SK-N-SH (cell line): ENCODE measurements around the gene HDAC4. TPM values are rescaled to one million over a fixed set of nuclear protein-coding genes. Genes with fewer than 3 reads are reported as not detected.
A peak's percentile ranks its signal among the peaks of the same experiment; 100 is the strongest.

Experiments
- CTCF ChIA-PET: fragments of 300-600, 350-600 bp; formaldehyde crosslinking; extraction: SDS; loops from one replicate; lab custom pipeline; 2021; lab: Yijun Ruan, JAX
- POLR2A ChIA-PET: fragments of 350-600 bp; sonication (Branson Sonifier 250); formaldehyde crosslinking; extraction: SDS; loops from one replicate; lab custom pipeline; 2020; ENCODE audit warnings: antibody characterized with exemption, inconsistent platforms; lab: Yijun Ruan, JAX
- DNase-seq: peaks from one replicate; pipeline ENCODE4 v3.0.0; 2012
- H2AFZ ChIP-seq: fragments of 200-600 bp; sonication (generic); 2 replicates; pipeline ENCODE4 v1.8.1; 2016; ENCODE audit warnings: antibody characterized with exemption, mild to moderate bottlenecking, low read depth
- H3F3A ChIP-seq: fragments of 200-600 bp; sonication (generic); replicated peaks from 2 replicates; pipeline ENCODE3; 2016; ENCODE audit warnings: antibody characterized with exemption, mild to moderate bottlenecking; ENCODE audit not compliant: insufficient read depth
- H3K27ac ChIP-seq, 2 experiments: fragments of 200-500 bp in 1 of 2; fragments of 200-600 bp in 1 of 2; sonication (Bioruptor generic) in 1 of 2; sonication (generic), shearing (Covaris generic) in 1 of 2; 2 replicates each; pipeline versions ENCODE4 v1.5.1 to v1.6.1; 2014 to 2016; ENCODE audit warnings: low read depth in 2 of 2, inconsistent platforms in 1 of 2, low read length in 1 of 2, mild to moderate bottlenecking in 1 of 2, mixed read lengths in 1 of 2
- H3K27me3 ChIP-seq: fragments of 200-600 bp; sonication (generic), shearing (Covaris generic); 2 replicates; pipeline ENCODE4 v1.6.1; 2016; ENCODE audit warnings: mixed run types; ENCODE audit not compliant: insufficient read depth
- H3K36me3 ChIP-seq, 2 experiments: fragments of 200-500 bp in 1 of 2; fragments of 200-600 bp in 1 of 2; sonication (Bioruptor generic) in 1 of 2; sonication (generic) in 1 of 2; replicated peaks in 1 of 2; 2 replicates each; pipeline versions ENCODE3 to v1.5.1; 2014 to 2016; ENCODE audit warnings: low read length in 1 of 2, mild to moderate bottlenecking in 1 of 2; ENCODE audit not compliant: insufficient read depth in 2 of 2, control insufficient read depth in 1 of 2
- H3K4me1 ChIP-seq, 2 experiments: fragments of 200-500 bp in 1 of 2; fragments of 200-600 bp in 1 of 2; sonication (Bioruptor generic) in 1 of 2; sonication (generic), shearing (Covaris generic) in 1 of 2; 2 replicates each; pipeline versions ENCODE4 v1.5.1 to v1.6.1; 2014 to 2016; ENCODE audit warnings: low read depth in 1 of 2, low read length in 1 of 2, mixed run types in 1 of 2; ENCODE audit not compliant: insufficient read depth in 2 of 2, control insufficient read depth in 1 of 2
- H3K4me2 ChIP-seq: fragments of 200-600 bp; sonication (generic), shearing (Covaris generic); 2 replicates; pipeline ENCODE4 v1.6.1; 2017; ENCODE audit warnings: mixed run types
- H3K4me3 ChIP-seq, 2 experiments: fragments of 200-500 bp in 1 of 2; fragments of 200-600 bp in 1 of 2; sonication (Bioruptor generic) in 1 of 2; sonication (generic), shearing (Covaris generic) in 1 of 2; 2 replicates each; pipeline versions ENCODE4 v1.5.1 to v1.8.1; 2014 to 2016; ENCODE audit warnings: low read depth in 2 of 2, inconsistent platforms in 1 of 2, low read length in 1 of 2, mild to moderate bottlenecking in 1 of 2, mixed read lengths in 1 of 2, moderate library complexity in 1 of 2
- H3K79me2 ChIP-seq: fragments of 200-600 bp; sonication (generic); 2 replicates; pipeline ENCODE4 v1.8.1; 2017; ENCODE audit warnings: mild to moderate bottlenecking; ENCODE audit not compliant: insufficient read depth
- H3K9ac ChIP-seq: fragments of 200-600 bp; sonication (generic); 2 replicates; pipeline ENCODE4 v1.6.1; 2017; ENCODE audit warnings: mixed run types
- H3K9me2 ChIP-seq: fragments of 200-600 bp; sonication (generic); 2 replicates; pipeline ENCODE4 v1.6.1; 2017; ENCODE audit warnings: mixed run types
- H3K9me3 ChIP-seq: fragments of 200-600 bp; sonication (generic); 2 replicates; pipeline ENCODE4 v1.6.1; 2017; ENCODE audit warnings: mixed run types, mild to moderate bottlenecking, moderate library complexity
- H4K20me1 ChIP-seq: fragments of 200-600 bp; sonication (generic); 2 replicates; pipeline ENCODE4 v1.6.1; 2017; ENCODE audit warnings: mild to moderate bottlenecking, mixed run types; ENCODE audit not compliant: insufficient read depth
- EP300 ChIP-seq, 2 experiments: IDR thresholded peaks; 2 replicates each; pipeline versions ENCODE4 v1.4.0 to v1.6.1; 2012; ENCODE audit warnings: borderline replicate concordance in 1 of 2, low read depth in 1 of 2, low read length in 1 of 2
- GATA2 ChIP-seq: sonication (generic); formaldehyde crosslinking; IDR thresholded peaks from 2 replicates; pipeline ENCODE4 v1.5.0; 2020; ENCODE audit warnings: mild to moderate bottlenecking, missing genetic modification reagents
- JUND ChIP-seq: IDR thresholded peaks from 2 replicates; pipeline ENCODE4 v1.4.0; 2012
- MEF2A ChIP-seq: IDR thresholded peaks from 2 replicates; pipeline ENCODE4 v1.4.0; 2012; ENCODE audit warnings: low read depth, borderline replicate concordance
- RCOR1 ChIP-seq: fragments of 150-350 bp; IDR thresholded peaks from 2 replicates; pipeline ENCODE4 v1.6.1; 2017; ENCODE audit warnings: antibody characterized with exemption, low read length
- RFX5 ChIP-seq: IDR thresholded peaks from 2 replicates; pipeline ENCODE4 v1.6.1; 2012; ENCODE audit warnings: mild to moderate bottlenecking, improper control_type of control experiment, low read length
- TCF12 ChIP-seq: IDR thresholded peaks from 2 replicates; pipeline ENCODE4 v1.4.0; 2012
- WGBS: methylation state at CpG from one replicate; pipeline ENCODE4 v1.1.6; 2017; ENCODE audit warnings: low lambda C conversion rate; 5-methylcytosine and 5-hydroxymethylcytosine counted together
- polyA plus RNA-seq, 3 experiments: library from polyadenylated mRNA; depleted of rRNA; stranded (reverse); fragments of >200 nt; gene quantifications; 2 replicates each; pipeline ENCODE4 v1.2.3, GENCODE V29; 2012
- TF ChIP-seq, protein P1 (sequence below): IDR thresholded peaks from 2 replicates; pipeline ENCODE4; 2012
- TF ChIP-seq, protein P2 (sequence below): IDR thresholded peaks from 2 replicates; pipeline ENCODE4 v1.4.0; 2012; ENCODE audit warnings: low read depth, borderline replicate concordance

The HDAC4 gene
- polyA plus RNA-seq, 1 of the 3 experiments (the other 2 are of a cell fraction): 5.5 TPM

DNA sequence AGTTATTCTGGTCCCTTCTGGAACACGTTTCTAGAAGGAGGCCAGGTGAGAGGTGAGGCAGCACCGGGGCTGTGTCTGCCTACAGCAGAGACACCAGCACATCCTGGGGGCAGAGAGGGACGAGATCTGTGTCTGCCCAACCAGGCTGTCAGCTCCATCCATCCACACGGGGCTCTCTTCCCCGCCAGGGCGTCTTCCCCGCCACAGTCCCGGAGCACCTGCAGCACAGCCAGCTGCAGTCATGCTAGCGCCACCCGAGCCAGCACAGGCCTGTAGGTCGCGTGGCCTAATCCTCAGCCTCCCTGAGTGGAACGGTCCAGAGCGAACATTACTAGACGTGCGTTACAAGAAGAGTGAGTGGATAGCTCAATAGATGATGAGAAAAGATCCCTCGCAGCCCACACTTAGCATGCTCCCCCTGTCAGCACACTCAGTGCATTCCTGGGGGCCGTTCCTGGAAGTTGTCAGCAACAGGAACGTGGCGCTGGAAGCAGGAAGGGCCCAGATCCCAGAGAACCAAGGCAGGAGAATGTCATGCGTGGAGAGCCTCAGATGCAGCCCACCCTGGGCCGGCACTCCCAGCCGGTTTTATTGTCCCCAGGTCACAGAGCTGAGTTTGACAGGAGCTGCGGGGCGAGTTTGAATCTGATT lies 374.0 kb downstream of the HDAC4 start:
- DNase-seq: peak; percentile 59
- H2AFZ ChIP-seq: no peak overlapping the region
- H3K27ac ChIP-seq: no peak overlapping the region; a peak in 1 of 4 replicates
- no peaks in the 10 kb centered on the region for H3F3A ChIP-seq
- TF ChIP-seq JUND (no peak), RFX5 (no peak), MEF2A (no peak)
- TF ChIP-seq, protein P1, sequence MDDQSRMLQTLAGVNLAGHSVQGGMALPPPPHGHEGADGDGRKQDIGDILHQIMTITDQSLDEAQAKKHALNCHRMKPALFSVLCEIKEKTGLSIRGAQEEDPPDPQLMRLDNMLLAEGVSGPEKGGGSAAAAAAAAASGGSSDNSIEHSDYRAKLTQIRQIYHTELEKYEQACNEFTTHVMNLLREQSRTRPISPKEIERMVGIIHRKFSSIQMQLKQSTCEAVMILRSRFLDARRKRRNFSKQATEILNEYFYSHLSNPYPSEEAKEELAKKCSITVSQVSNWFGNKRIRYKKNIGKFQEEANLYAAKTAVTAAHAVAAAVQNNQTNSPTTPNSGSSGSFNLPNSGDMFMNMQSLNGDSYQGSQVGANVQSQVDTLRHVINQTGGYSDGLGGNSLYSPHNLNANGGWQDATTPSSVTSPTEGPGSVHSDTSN: no peak
- TF ChIP-seq, protein P2, sequence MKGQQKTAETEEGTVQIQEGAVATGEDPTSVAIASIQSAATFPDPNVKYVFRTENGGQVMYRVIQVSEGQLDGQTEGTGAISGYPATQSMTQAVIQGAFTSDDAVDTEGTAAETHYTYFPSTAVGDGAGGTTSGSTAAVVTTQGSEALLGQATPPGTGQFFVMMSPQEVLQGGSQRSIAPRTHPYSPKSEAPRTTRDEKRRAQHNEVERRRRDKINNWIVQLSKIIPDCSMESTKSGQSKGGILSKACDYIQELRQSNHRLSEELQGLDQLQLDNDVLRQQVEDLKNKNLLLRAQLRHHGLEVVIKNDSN: no peak
- no peaks in the 10 kb centered on the region for H3K36me3 ChIP-seq
- H3K9ac ChIP-seq: no peak overlapping the region
- H4K20me1 ChIP-seq: no peaks in the 10 kb centered on the region
- ChIA-PET CTCF (interaction anchor here (0.8 to 3.3 kb wide), 7 partner anchors 9 to 117 kb away, joined by 3 to 14 read pairs (median 4); no protein-coding TSS in a partner anchor), POLR2A (no interaction called here)
- 73% methylated on average over 24 of the region's 25 CpGs for WGBS
- H3K79me2 ChIP-seq: no peaks in the 10 kb centered on the region
- peaks cover 0 to 33% of the 10 kb centered on the region in 2 experiments; a peak in 3 of 4 replicates for H3K4me1 ChIP-seq
- no peaks in the 10 kb centered on the region for H3K27me3 ChIP-seq
- no peak overlapping the region for H3K4me2 ChIP-seq
- H3K4me3 ChIP-seq: no peak overlapping the region
- no peaks in the 10 kb centered on the region for H3K9me3 ChIP-seq
- no peaks in the 10 kb centered on the region for H3K9me2 ChIP-seq

DNA sequence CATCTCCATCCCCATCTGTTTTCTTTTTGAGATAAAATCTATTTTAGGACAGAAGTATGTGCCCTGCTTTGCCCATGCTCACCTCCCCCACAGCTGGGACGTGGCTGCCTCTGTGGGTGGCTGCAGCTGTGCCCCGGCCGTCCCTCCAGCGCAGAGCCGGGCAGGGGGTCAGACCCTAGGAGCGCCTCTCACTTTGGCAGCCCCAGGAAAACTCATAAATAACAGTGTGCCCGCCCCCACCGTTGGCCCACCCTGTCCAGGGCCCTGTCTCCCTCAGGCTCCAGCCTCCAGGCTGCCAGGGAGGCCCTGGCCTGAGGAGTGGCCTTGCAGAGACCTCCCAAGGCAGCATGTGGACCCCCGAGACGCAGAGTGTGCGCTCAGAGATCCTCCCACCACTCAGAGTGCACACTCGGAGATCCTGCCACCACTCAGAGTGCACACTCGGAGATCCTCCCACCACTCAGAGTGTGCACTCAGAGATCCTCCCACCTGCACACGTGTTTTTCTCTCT lies 374.8 kb downstream of the HDAC4 start:
- Histone ChIP-seq H3K9me2 (no peaks in the 10 kb centered on the region), H3K36me3 (no peaks in the 10 kb centered on the region), H2AFZ (no peak overlapping the region), H3K4me3 (no peak overlapping the region), H3K79me2 (no peaks in the 10 kb centered on the region), H3K27me3 (no peaks in the 10 kb centered on the region), H4K20me1 (no peaks in the 10 kb centered on the region), H3K4me2 (0 out of 2 replicates have a peak overlapping the region, but pooled peaks have one; percentile 11), H3K9me3 (no peaks in the 10 kb centered on the region), H3K27ac (no peak overlapping the region; a peak in 1 of 4 replicates), H3F3A (no peaks in the 10 kb centered on the region), H3K4me1 (peaks cover 0 to 33% of the 10 kb centered on the region in 2 experiments; a peak in 3 of 4 replicates), H3K9ac (no peak overlapping the region)
- TF ChIP-seq RFX5: no peak
- peak; percentile 47 for TF ChIP-seq GATA2
- peak; percentile 38; the same call in 1 of the 2 replicates for TF ChIP-seq TCF12
- TF ChIP-seq RCOR1: 0 out of 2 replicates have a peak, but pooled peaks have one; percentile 21
- TF ChIP-seq EP300 (IDR thresholded peaks at IDR 0.05; ENCODE audit: borderline replicate concordance in 1 of 2, low read depth in 1 of 2, low read length in 1 of 2): 0 out of 4 replicates have a peak, but pooled peaks of 1 of the 2 experiments have one; percentile 45
- CTCF ChIA-PET: interaction anchor here (0.8 to 3.3 kb wide), 4 partner anchors 68 to 118 kb away, joined by 3 to 14 read pairs (median 4); no protein-coding TSS in a partner anchor
- POLR2A ChIA-PET: interaction anchor here (0.6 kb wide), 1 partner anchor 18 kb away, joined by 3 read pairs; no protein-coding TSS in a partner anchor
- 37% methylated on average over 7 of the region's 14 CpGs for WGBS
- peak; percentile 57 for DNase-seq
